Endothelial cell of umbilical vein (primary cell): ENCODE measurements around the gene PGAP1.

ENCODE experiments used
- JUN ChIP-seq: IDR thresholded peaks from 2 replicates; pipeline ENCODE4 v1.6.1; 2011; ENCODE audit warnings: borderline replicate concordance, low read depth; ENCODE audit not compliant: insufficient read length, insufficient read depth
- TF ChIP-seq, protein P1 (sequence below): IDR thresholded peaks from 2 replicates; pipeline ENCODE4 v1.6.1; 2011; ENCODE audit not compliant: insufficient read depth, insufficient read length
- TF ChIP-seq, protein P2 (sequence below), 2 donors: IDR thresholded peaks; 1 replicate in 1 of 2; 2 replicates in 1 of 2; pipeline ENCODE4 v1.5.1; 2011; ENCODE audit warnings: low read length in 2 of 2, mild to moderate bottlenecking in 2 of 2, moderate library complexity in 2 of 2, control low read depth in 1 of 2, inconsistent platforms in 1 of 2, low read depth in 1 of 2; ENCODE audit not compliant: insufficient read depth in 1 of 2; ENCODE audit errors: extremely low read depth in 1 of 2

DNA sequence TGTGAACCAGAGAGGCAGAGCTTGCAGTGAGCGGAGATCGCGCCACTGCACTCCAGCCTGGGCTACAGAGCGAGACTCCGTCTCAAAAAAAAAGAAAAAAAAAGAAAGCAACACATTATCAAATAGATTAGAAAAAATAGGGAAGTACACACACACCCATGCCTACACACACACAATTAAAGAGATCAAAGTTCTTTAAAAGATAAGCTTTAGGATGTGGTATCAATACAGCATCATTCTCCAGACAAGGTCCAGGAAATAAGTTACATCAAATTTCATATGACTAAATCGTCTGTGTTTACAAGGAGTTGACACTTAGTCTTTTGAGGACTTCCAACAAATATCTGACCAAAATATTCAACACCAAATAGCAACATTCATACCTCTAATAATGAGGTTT lies 25.7 kb downstream of the PGAP1 start:
- TF ChIP-seq, protein P1, sequence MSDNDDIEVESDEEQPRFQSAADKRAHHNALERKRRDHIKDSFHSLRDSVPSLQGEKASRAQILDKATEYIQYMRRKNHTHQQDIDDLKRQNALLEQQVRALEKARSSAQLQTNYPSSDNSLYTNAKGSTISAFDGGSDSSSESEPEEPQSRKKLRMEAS, result no peak
- TF ChIP-seq, protein P2, sequence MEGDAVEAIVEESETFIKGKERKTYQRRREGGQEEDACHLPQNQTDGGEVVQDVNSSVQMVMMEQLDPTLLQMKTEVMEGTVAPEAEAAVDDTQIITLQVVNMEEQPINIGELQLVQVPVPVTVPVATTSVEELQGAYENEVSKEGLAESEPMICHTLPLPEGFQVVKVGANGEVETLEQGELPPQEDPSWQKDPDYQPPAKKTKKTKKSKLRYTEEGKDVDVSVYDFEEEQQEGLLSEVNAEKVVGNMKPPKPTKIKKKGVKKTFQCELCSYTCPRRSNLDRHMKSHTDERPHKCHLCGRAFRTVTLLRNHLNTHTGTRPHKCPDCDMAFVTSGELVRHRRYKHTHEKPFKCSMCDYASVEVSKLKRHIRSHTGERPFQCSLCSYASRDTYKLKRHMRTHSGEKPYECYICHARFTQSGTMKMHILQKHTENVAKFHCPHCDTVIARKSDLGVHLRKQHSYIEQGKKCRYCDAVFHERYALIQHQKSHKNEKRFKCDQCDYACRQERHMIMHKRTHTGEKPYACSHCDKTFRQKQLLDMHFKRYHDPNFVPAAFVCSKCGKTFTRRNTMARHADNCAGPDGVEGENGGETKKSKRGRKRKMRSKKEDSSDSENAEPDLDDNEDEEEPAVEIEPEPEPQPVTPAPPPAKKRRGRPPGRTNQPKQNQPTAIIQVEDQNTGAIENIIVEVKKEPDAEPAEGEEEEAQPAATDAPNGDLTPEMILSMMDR (IDR thresholded peaks at IDR 0.05; ENCODE audit: extremely low read depth in 1 of 2, insufficient read depth in 1 of 2, low read depth in 1 of 2, low read length in 2 of 2), result no peak
- no peak for TF ChIP-seq JUN
